ENCODE data around the gene NUBPL.
"Not testable (repeated sequence)": the region's sequence is repeated elsewhere in the genome, so short reads cannot be mapped to it uniquely, and the experiment has no call there.

Gene NUBPL

DNA sequence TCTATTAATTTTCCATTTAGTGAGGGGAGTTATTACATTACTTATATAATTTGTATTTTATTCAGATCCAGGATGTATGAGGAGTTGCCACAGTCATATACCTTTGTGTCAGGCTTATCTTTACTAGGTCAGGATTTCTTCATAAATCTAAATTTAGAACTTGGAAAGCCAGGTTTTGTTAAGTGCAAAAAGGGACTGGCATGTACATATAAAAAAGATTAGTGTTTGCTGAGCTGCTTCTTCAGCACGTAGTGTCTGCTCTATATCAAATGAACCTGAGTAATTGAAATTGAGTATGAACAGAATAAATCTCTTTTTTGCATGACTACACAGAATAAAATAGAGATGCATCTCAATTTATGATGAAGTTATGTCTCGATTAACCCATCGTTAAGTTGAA lies 157.4 kb downstream of the NUBPL start:
- no peak for DNase-seq (ENCODE audit: extremely low read depth in 1 of 2, low read depth in 1 of 2)

DNA sequence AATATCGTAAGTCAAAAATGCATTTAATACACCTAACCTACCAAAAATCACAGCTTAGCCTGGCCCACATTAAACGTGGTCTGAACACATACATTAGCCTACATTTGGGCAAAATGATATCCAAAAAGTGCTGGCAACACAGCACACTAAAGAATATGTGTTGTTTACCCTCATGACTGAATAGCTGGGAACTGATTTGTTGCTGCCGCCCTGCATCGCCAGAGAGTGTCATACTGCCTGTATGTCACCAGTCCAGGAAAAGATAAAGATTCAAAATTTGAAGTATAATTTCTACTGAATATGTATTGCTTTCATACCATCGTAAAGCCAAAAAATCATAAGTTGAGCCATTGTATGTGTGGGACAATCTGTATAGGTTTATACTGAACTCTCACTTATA lies 157.8 kb downstream of the NUBPL start:
- DNase-seq (ENCODE audit: extremely low read depth in 1 of 2, low read depth in 1 of 2): no peak

DNA sequence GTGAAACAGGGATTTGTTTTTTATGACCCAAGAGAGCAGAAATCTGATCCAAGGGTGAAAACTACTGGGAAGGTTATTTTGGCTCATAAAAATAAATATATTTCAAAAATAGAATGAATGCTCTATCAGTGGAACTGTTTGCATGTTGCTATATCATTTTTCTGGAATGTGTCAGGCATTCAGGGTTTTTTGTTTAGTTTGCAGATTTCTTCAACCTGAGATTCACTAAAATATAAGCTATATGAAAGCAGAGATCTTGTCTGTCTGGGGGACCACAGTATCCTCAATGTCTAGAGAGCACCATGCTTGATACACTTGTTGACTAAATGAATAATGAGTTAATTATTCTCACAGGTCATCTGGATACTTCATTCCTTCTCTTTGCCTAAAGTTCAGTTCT lies 165.1 kb downstream of the NUBPL start:
- no peak for DNase-seq (ENCODE audit: extremely low read depth in 1 of 2, low read depth in 1 of 2)

DNA sequence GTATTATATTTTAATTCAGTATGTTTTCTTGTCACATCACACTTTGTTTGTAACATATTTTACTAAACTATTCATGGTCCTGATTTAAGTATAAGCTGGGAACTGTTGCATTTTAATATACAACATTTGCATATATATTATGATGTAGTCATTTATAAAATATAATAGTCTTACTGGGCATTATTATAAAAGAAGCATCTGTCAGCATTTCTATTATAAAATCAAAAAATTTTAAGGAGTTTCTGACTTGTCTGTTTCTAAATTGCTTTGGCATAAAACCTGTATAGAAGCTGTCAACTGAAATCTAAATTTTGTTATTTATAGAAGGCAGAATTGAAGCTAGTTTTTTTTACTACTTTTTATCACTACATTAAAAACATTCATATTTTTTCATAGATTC lies 166.6 kb downstream of the NUBPL start:
- no peak for DNase-seq (ENCODE audit: extremely low read depth in 1 of 2, low read depth in 1 of 2)

DNA sequence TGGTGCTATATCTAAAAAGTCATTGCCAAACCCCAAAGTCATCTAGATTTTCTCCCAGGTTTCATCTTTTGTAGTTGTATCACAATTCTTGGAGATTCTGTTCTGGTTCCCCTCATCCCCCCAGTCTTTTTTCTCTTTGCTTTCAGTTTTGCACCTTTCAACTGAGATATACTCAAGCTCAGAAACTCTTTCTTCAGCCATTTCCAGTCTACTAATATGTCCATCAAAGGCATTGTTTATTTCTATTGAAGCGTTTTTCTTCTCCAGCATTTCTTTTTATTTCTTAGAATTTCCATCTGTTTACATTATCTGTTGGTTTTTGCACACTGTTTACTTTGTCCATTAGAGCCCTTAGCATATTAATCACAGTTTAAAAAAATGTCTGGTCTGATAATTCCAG lies 179.5 kb downstream of the NUBPL start:
- no peak for DNase-seq (ENCODE audit: extremely low read depth in 1 of 2, low read depth in 1 of 2)

DNA sequence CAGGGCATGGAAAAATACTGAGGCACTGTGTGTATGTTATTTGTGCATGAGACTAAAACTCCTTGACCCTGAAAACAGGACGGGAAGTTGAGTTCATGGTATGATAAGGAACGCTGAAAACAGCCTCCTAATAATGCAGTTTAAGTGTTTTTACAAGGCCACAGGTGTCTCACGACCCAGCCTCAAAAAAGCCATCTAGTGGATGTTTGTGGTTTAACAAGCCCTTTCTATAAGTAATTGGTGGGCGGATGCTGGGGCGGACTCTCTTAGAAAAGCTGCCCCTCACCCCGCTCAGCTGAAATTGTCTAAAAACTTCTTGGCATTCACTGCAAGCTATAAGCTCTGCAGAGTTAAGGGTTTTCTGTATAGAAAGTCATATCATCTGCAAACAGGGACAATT lies 184.5 kb downstream of the NUBPL start:
- DNase-seq (ENCODE audit: extremely low read depth in 1 of 2, low read depth in 1 of 2): no peak

DNA sequence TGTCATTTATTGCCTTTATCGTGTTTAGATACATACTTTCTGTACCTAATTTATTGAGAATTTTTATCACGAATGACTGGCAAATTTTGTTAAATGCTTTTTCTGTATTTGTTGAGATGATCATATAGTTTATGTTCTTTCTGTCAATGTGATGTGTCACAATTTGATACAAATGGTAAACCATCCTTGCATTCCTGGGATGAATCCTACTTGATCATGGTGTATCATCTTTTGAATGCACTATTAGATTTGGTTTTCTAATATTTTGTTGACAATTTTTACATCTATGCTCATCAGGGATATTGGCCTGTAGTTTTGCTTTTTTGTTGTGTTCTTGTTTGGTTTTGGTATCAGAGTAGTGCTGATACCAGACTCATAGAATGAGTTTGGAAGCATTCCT lies 185.1 kb downstream of the NUBPL start:
- DNase-seq (ENCODE audit: extremely low read depth in 1 of 2, low read depth in 1 of 2): no peak

DNA sequence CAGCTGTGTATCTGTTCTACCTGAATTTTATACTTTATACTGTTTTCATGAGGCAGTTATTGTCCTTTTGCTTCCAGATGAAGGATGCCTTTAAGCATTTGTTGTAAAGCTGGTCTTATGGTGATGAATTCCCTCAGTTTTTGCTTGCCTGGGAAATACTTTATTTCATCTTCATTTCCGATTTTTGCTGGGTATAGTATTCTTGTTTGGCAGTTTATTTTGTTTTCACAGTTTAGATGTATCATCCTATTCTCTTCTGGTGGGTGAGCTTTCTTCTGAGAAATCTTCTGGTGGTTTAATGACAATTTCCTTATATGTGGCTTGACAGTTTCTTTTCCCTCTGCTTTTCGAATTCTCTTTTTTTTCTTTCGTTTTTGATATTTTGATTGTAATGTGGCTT lies 188.1 kb downstream of the NUBPL start:
- DNase-seq (ENCODE audit: extremely low read depth in 1 of 2, low read depth in 1 of 2): no peak

DNA sequence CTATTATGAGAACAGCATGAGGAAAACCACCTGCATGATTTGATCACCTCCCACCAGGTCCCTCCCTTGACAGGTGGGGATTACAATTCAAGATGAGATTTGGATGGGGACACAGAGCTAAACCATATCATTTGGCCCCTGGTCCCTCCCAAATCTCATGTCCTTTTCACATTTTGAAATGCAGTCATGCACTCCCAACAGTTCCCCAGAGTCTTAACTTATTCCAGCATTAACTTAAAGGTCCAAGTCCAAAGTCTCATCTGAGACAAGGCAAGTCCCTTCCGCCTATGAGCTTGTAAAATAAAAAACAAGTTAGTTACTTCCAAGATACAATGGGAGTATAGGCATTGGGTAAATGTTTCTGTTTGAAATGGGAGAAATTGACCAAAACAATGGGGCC lies 189.8 kb downstream of the NUBPL start:
- not testable (repeated sequence) for DNase-seq (ENCODE audit: extremely low read depth in 1 of 2, low read depth in 1 of 2)

DNA sequence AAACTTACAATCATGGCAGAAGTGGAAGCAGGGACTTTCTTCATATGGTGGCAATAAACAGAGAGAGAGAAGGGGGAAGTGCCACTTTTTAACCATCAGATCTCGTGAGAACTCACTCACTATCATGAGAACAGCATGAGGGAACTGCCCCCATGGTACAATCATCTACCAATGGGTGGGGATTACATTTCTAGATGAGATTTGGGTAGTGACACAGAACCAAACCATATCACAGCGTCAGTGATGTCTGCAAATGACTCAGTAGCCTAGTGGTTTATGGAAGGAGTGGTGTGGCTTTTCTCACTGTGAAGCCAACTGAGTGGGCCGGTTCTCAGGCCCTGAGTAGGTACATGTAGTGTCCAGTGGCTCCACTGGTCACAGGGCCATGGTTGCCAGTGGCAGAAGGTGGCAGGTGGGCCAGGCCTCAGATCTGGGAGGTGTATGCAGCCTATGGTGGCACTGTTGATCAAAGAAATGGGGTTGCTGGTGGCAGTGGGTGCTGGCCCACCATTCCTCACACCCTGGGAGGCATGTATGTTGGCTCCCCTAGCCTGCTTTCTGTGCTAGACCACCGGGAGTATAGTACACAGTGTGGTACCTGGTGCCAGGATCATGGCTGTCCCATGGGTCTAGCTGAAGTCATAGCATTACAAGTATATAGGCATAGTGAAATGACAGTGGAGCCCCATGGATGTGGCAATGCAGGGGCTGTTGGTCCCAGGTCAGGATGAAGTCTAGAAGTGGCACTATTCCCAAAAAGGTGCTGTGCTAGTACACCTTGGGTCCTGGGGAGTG lies 191.9 kb downstream of the NUBPL start:
- DNase-seq (ENCODE audit: extremely low read depth in 1 of 2, low read depth in 1 of 2): no peak

DNA sequence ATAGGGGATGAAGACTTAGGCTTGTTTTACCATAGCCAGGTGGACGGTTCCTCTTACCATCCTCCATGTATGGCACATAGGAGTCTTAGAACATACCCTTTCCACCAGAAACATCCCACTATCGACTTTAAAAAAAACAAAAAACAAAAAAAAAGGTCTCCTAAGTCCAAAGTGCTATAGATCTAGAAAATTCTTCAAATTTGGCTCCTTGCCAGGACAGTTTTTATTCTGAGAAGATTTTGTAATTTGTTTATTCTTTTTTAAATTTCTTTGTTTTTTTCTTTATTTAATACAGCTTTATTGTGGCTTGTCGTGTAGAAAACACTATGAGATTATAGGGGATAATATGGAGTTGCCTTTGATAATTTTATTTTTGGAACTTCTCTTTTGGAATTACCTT lies 197.7 kb downstream of the NUBPL start:
- DNase-seq (ENCODE audit: extremely low read depth in 1 of 2, low read depth in 1 of 2): no peak

DNA sequence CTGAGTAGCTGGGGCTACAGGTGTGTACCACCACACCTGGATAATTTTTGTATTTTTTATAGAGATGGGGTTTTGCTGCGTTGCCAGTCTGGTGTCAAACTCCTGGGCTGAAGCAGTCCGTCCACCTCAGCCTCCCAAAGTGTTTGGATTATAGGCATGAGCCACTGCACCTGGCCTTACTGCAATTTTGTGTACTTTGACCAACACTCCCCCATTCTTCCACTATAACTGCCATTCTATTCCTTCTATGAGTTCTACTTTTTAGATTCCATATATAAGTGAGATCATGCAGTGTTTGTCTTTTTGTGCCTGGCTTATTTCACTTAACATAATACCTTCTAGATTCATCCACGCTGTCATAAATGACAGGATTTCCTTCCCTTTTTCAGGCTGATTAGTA lies 199.1 kb downstream of the NUBPL start:
- DNase-seq (ENCODE audit: extremely low read depth in 1 of 2, low read depth in 1 of 2): no peak

DNA sequence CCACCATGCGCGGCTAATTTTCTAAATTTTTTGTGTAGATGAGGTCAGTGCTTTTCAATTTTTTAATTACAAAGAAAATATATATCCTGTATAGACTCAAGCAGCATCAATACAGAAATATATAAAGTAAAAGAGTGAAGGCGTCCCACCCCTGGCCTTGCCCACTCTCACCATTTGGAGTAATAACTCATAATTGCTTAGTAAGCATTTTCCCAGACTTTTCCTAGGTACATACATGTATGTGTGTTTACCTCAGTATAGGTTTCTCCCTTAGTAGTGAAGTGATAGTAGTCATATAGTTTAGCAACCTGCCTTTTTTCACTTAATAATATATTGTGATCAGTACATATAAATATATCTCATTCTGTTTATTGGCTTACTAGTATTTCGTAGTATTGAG lies 200.1 kb downstream of the NUBPL start:
- no peak for DNase-seq (ENCODE audit: extremely low read depth in 1 of 2, low read depth in 1 of 2)

DNA sequence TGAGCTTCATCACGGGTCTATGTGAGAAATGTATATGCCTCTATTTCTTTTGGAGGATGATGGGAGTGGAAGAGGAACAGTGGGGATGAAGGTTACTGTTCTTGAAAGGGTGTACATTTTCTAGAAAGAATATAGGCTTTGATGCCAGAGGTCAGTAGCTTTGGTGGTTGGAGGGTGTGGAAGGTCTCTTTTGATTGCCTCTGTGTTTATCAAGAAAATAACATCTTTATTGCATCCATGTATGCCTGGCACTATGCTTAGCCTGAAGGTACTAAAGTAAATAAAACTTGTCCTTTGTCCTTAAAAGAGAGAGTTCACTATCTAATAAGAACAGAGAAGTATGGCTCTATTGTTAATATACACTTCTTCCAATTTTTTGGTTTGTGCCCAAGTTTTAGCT lies 201.8 kb downstream of the NUBPL start:
- DNase-seq (ENCODE audit: extremely low read depth in 1 of 2, low read depth in 1 of 2): no peak

DNA sequence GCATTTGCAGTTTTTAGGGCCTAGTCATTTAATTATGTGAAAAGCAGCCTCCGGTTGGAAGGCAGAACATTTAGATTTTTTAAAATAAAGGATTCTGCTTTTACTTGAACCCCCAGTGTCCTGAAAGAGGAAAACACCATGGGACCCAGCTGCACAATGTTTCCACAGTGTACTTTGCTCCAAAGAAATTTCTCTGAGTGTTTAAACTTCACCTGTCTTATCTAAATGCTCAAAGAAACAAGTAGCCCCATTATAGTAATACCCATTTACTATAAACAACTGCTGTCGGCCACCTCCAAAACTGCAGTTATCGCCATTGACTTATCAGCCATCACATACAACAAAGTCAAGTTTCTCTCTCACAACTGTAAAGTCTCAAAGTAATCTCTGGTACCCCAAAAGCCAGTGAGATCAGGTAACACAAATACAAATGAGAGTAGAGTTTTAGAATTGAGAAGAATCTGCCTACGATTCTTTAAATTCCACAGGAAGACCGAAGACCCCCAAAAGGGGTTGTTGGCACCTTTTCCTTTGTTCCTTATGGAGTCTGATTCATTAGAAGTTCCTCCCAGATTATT lies 205.2 kb downstream of the NUBPL start:
- no peak for DNase-seq (ENCODE audit: extremely low read depth in 1 of 2, low read depth in 1 of 2)

DNA sequence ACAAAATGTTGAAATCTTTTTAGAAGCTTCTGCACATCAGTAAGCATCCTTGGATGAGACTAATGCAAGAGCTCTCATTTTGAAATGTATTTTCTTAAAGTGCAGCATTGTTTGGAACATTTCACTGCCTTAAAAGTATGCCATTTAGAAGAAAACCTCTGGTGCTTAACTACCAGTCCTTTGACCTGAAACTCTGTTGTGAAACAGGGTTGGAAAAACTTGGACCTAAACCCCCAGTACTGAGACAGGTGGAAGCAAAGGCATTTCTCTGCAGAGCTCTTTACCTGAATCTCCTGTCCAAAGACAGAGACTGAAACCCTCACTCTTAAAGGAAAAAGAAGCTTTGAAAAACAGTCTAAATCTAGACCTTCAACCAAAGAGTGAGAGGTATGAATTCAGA lies 207.2 kb downstream of the NUBPL start:
- no peak for DNase-seq (ENCODE audit: extremely low read depth in 1 of 2, low read depth in 1 of 2)

DNA sequence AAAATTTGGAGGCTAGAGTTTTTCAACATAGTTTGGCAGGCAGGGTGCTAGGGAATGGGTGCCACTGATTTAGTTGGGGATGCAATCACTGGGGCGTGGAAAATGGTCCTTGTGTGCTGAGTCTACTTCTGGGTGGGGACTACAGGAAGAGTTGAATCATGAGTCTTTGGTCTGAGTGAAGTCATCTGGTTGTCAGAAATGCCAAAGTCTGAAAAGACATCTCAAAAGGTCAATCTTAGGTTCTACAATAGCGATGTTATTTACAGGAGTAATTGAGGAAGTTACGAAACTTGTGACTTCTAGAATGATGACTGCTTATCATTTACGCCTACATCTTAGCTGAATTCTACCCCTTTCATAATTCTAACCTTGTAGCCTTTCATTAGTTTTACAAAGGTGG lies 209.1 kb downstream of the NUBPL start:
- DNase-seq (ENCODE audit: extremely low read depth in 1 of 2, low read depth in 1 of 2): no peak

DNA sequence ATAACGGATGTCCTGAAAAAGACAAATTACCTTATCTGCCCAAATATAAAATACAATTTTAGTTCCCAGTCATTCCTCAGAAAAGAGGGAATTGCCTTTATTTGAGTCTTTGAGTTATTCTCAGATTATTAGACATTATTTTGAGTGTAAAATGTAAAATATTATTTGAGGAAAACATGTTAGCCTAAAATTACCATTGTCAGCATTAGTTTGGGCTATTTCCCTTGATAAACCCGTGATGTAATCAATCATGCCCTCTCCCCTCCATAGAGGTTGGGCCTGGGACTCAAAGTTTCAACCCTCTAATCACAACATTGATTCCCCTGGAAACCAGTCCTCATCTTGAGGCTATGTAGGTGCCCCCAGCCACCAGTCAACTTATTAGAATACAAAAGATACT lies 213.4 kb downstream of the NUBPL start:
- no peak for DNase-seq (ENCODE audit: extremely low read depth in 1 of 2, low read depth in 1 of 2)

DNA sequence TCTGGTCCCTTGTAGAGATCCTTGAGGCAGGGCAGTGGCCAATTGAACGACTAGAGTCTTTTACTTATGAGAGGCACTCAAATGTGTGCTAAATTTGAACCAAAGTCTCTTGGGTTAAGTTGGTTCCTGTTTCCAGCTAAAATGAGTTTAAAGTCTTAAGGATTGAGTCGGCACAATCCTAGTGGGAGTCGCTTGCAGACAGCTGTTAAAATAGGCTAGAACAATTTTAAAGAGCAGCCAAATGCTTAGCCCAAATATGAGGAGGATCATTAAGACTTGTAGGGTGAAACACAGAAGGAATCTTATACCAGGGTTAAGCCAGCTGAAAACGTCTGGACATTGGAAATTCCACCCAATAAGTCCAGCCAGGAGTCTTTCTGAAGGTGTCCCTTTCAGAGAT lies 216.1 kb downstream of the NUBPL start:
- no peak for DNase-seq (ENCODE audit: extremely low read depth in 1 of 2, low read depth in 1 of 2)

DNA sequence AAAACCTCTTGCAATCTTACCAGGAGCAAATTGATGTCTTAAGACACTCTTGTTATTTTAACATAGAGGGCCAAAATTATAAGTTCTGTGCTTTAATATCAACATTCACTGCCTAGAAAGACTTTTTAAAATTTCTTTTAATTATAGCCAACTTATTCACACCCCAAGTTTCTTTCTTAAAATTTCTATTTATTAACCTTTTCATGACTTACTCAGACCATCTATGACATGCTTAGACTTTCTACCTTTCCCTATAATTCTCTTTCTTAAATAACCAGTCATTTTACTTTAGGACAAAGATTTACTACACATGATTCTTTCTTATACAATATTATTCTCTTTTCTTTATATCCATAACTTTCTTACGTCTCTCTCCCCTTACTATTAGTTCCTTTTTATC lies 220.4 kb downstream of the NUBPL start:
- DNase-seq (ENCODE audit: extremely low read depth in 1 of 2, low read depth in 1 of 2): no peak

DNA sequence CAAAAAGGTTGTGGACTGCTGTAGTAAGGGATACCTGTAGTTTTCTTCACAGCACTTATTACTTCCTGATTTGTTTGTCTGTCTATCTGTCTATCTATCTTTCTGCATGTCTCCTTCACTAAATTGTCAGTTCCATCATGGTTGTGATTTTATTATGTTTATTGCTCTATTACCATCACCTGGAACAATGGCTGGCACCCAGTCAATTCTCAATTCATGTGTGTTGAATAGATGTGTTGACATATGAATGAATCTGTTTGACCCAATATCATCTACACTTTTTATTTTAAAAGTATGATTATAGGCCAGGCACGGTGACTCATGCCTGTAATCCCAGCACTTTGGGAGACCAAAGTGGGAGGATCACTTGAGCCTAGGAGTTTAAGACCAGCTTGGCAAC lies 224.4 kb downstream of the NUBPL start:
- no peak for DNase-seq (ENCODE audit: extremely low read depth in 1 of 2, low read depth in 1 of 2)

DNA sequence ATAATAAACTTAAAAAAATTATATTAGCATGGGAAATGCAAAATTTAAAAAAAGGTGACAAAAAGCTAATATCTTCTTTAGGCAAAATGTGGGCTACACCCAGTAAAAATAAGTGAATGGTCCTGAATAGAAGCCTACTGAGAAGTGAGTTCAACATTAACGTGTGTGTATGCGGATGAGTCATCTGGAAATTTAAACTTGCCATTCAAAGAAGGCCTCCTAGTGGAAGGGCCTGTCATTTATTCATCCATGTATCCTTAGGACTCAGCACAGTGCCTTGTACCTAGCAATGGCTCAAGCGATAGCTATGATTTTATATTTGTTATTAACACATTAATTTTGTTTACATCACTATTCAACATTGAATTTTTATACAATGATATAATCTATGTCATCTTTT lies 226.2 kb downstream of the NUBPL start:
- no peak for DNase-seq (ENCODE audit: extremely low read depth in 1 of 2, low read depth in 1 of 2)

DNA sequence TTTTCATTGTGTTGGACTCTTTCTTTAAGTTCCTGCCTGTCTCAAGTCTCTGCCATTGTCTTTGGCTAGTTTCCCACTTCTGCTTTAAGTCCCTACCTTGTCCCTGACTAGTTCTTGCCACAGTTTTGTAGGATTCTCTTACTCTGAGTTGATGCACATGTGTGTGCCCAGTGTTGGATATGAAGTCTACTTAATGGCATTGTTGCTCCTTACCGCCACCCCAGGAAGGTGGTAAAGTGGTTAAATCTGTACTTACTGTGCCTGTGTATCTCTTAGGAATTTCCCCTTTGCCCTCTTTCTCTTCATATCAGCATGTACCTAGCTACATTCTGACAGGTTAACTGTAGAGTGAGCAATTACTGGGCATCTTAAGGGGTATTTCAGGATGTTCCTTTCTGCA lies 227.1 kb downstream of the NUBPL start:
- no peak for DNase-seq (ENCODE audit: extremely low read depth in 1 of 2, low read depth in 1 of 2)
